Uterus (tissue), 2 donors: ENCODE data around the gene COL27A1.
A peak's percentile ranks its signal among the peaks of the same experiment; 100 is the strongest.

Experiments used
- POLR2A ChIP-seq, 2 donors: fragments of 450-650 bp; IDR thresholded peaks; one replicate each; pipeline ENCODE4 v1.6.1; 2016; ENCODE audit warnings: antibody characterized with exemption in 2 of 2, mild to moderate bottlenecking in 1 of 2, moderate library complexity in 1 of 2
- TF ChIP-seq, protein P1 (sequence below), 4 experiments: fragments of 200-600 bp in 2 of 4; fragments of 450-650 bp in 2 of 4; sonication (generic) in 2 of 4; IDR thresholded peaks; one replicate each; pipeline ENCODE4 v1.5.1; 2016 to 2019; ENCODE audit warnings: antibody characterized with exemption in 4 of 4, mild to moderate bottlenecking in 2 of 4, moderate library complexity in 1 of 4

DNA sequence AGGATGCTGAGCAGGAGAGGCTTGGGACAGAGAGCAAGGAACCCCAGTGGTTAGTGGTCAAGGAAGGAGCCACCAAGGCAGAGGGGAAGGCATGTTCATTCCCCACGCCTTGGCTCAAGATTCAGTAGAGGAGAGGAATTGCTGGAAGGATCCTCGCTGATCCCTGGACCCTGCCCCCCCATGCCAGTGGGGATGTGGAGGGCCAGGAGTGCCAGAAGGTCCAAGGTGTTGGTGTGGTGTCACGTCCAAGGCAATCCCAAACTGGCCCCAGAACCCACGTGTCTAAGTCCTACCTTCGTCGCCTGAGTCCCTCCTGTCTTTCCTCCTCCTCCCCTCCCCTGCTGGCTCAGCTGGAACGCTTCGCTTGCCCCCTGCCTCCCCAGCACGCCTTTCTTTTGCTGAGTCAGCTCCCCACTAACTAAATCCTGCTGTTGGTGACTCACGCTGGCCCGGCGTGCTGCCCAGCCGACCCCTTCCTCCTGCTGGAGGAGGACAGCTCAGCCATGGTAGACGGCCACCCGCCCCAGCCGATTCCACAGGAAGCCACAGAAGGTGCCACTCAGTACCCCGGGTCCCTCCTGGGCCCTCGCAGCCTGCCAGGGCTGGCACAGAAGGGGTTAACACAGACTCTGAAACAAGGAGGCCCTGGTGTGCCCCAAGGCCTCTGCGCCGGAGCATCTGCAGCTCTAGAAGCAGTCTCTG lies 130.0 kb downstream of the COL27A1 start:
- TF ChIP-seq, protein P1, sequence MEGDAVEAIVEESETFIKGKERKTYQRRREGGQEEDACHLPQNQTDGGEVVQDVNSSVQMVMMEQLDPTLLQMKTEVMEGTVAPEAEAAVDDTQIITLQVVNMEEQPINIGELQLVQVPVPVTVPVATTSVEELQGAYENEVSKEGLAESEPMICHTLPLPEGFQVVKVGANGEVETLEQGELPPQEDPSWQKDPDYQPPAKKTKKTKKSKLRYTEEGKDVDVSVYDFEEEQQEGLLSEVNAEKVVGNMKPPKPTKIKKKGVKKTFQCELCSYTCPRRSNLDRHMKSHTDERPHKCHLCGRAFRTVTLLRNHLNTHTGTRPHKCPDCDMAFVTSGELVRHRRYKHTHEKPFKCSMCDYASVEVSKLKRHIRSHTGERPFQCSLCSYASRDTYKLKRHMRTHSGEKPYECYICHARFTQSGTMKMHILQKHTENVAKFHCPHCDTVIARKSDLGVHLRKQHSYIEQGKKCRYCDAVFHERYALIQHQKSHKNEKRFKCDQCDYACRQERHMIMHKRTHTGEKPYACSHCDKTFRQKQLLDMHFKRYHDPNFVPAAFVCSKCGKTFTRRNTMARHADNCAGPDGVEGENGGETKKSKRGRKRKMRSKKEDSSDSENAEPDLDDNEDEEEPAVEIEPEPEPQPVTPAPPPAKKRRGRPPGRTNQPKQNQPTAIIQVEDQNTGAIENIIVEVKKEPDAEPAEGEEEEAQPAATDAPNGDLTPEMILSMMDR (IDR thresholded peaks at IDR 0.05), result peak in 1 of 4 experiments; percentile 35
- no peak for TF ChIP-seq POLR2A (IDR thresholded peaks at IDR 0.05)
